Mesodermal cell (in vitro differentiated cells): ENCODE measurements around the gene NPR1.

Experiments used
- H3K27ac ChIP-seq: 2 replicates; pipeline ENCODE4 v1.7.0; 2013; ENCODE audit warnings: mild to moderate bottlenecking, low read depth, low read length, moderate library complexity; ENCODE audit not compliant: severe bottlenecking
- H3K36me3 ChIP-seq: 2 replicates; pipeline ENCODE4 v1.7.1; 2013; ENCODE audit warnings: mild to moderate bottlenecking, low read length, moderate library complexity; ENCODE audit not compliant: control insufficient read depth, insufficient read depth
- H3K4me1 ChIP-seq: one replicate; pipeline ENCODE4 v1.7.1; 2013; ENCODE audit warnings: mild to moderate bottlenecking, low read length; ENCODE audit not compliant: insufficient read depth, control insufficient read depth, poor library complexity, severe bottlenecking
- H3K4me3 ChIP-seq: 2 replicates; pipeline ENCODE4 v1.7.0; 2013; ENCODE audit warnings: low read length, control low read depth, mild to moderate bottlenecking; ENCODE audit not compliant: insufficient read depth, poor library complexity, severe bottlenecking; ENCODE audit errors: extremely low read depth
- H3K9me3 ChIP-seq: 2 replicates; pipeline ENCODE4 v1.7.1; 2013; ENCODE audit warnings: mild to moderate bottlenecking, low read length, moderate library complexity; ENCODE audit not compliant: control insufficient read depth
- WGBS, 2 experiments: methylation state at CpG; one replicate each; pipeline ENCODE4 v1.1.5; 2013; ENCODE audit warnings: missing lambda C conversion rate in 2 of 2; ENCODE audit not compliant: insufficient coverage in 2 of 2; 5-methylcytosine and 5-hydroxymethylcytosine counted together

NPR1 gene

GRCh38 chr1:153728305-153729066 lies 50.0 kb downstream of the NPR1 start:
- H3K9me3 ChIP-seq: no peaks in the 10 kb centered on the region
- H3K4me1 ChIP-seq: peaks cover 10% of the 10 kb centered on the region
- H3K4me3 ChIP-seq: peak overlapping the region; percentile 67
- peaks cover 17% of the 10 kb centered on the region for H3K36me3 ChIP-seq
- 0% methylated on average over 4 of the region's 19 CpGs; no CpG with 5 or more reads in 1 of the 2 experiments for WGBS, 2 experiments
- peak overlapping the region; percentile 88 for H3K27ac ChIP-seq

GRCh38 chr1:153730468-153730988 lies 52.0 kb downstream of the NPR1 start:
- no peaks in the 10 kb centered on the region for H3K9me3 ChIP-seq
- H3K36me3 ChIP-seq: peaks cover 28% of the 10 kb centered on the region
- H3K27ac ChIP-seq: no peak overlapping the region
- WGBS, 2 experiments: 73 to 79% methylated on average over 3 to 4 of the region's 5 CpGs
- H3K4me1 ChIP-seq: peaks cover 10% of the 10 kb centered on the region
- no peak overlapping the region for H3K4me3 ChIP-seq

- H3K4me3 ChIP-seq: no peak overlapping the region
- peaks cover 44% of the 10 kb centered on the region for H3K36me3 ChIP-seq
- H3K27ac ChIP-seq: no peak overlapping the region
- H3K9me3 ChIP-seq: no peaks in the 10 kb centered on the region
- H3K4me1 ChIP-seq: peaks cover 8% of the 10 kb centered on the region
- 83% methylated on average over 1 of the region's 1 CpG; no CpG with 5 or more reads in 1 of the 2 experiments for WGBS, 2 experiments
These were observed 55.5 kb downstream of the NPR1 start for GRCh38 chr1:153733970-153734369.

GRCh38 chr1:153734396-153735089 lies 56.1 kb downstream of the NPR1 start:
- peaks cover 3% of the 10 kb centered on the region for H3K4me1 ChIP-seq
- H3K4me3 ChIP-seq: no peak overlapping the region
- H3K36me3 ChIP-seq: peaks cover 50% of the 10 kb centered on the region
- no peaks in the 10 kb centered on the region for H3K9me3 ChIP-seq
- 76 to 82% methylated on average over 2 of the region's 3 CpGs for whole genome bisulfite sequencing, 2 experiments
- H3K27ac ChIP-seq: no peak overlapping the region

- Histone ChIP-seq H3K36me3 (peaks cover 52% of the 10 kb centered on the region), H3K9me3 (no peaks in the 10 kb centered on the region), H3K4me3 (no peak overlapping the region), H3K27ac (no peak overlapping the region), H3K4me1 (no peaks in the 10 kb centered on the region)
- 83 to 100% methylated on average over 2 of the region's 3 CpGs for WGBS, 2 experiments
These were observed 56.6 kb downstream of the NPR1 start for GRCh38 chr1:153735090-153735420.

- no peaks in the 10 kb centered on the region for H3K4me1 ChIP-seq
- no peaks in the 10 kb centered on the region for H3K9me3 ChIP-seq
- no peak overlapping the region for H3K27ac ChIP-seq
- peaks cover 81% of the 10 kb centered on the region for H3K36me3 ChIP-seq
- H3K4me3 ChIP-seq: no peak overlapping the region
- 100% methylated on average over 1 of the region's 2 CpGs for WGBS, 2 experiments
These were observed 63.5 kb downstream of the NPR1 start for GRCh38 chr1:153741986-153742385.

GRCh38 chr1:153742411-153743142 lies 64.1 kb downstream of the NPR1 start:
- Histone ChIP-seq H3K36me3 (peaks cover 83% of the 10 kb centered on the region), H3K9me3 (no peaks in the 10 kb centered on the region), H3K27ac (no peak overlapping the region), H3K4me3 (no peak overlapping the region), H3K4me1 (no peaks in the 10 kb centered on the region)
- WGBS, 2 experiments: 81 to 88% methylated on average over 3 of the region's 5 CpGs
